SK-N-SH treated with all-trans-retinoic acid at 6 μM for 48 hours (cell line): ENCODE results near the gene LINGO3.

ENCODE experiments used
- ATAC-seq: fragments of 200-7000 bp; cut with Tn5 transposase; 3 replicates; pipeline ENCODE4 v1.9.1; 2020; ENCODE audit warnings: mild to moderate bottlenecking, moderate library complexity
- ARNTL ChIP-seq: fragments of 450-650 bp; formaldehyde crosslinking; IDR thresholded peaks from 2 replicates; pipeline ENCODE4 v1.5.0; 2020; ENCODE audit warnings: low read depth, mild to moderate bottlenecking, moderate library complexity, borderline replicate concordance
- BACH2 ChIP-seq: fragments of 250-450 bp; sonication (Bioruptor Pico); IDR thresholded peaks from 2 replicates; pipeline ENCODE4 v1.9.0; 2021; ENCODE audit warnings: mild to moderate bottlenecking, borderline replicate concordance
- CSDC2 ChIP-seq: fragments of 250-450 bp; sonication (Bioruptor Pico); IDR thresholded peaks from 2 replicates; pipeline ENCODE4 v1.5.0; 2020; ENCODE audit warnings: mild to moderate bottlenecking, moderate library complexity
- CSRNP3 ChIP-seq: fragments of 250-450 bp; sonication (Bioruptor Pico); IDR thresholded peaks from 2 replicates; pipeline ENCODE4 v1.5.1; 2021; ENCODE audit warnings: mild to moderate bottlenecking, moderate library complexity
- ESRRG ChIP-seq: fragments of 250-450 bp; sonication (Bioruptor Pico); IDR thresholded peaks from 2 replicates; pipeline ENCODE4 v1.6.1; 2021; ENCODE audit warnings: mild to moderate bottlenecking
- ISL1 ChIP-seq: fragments of 250-450 bp; sonication (Bioruptor Pico); IDR thresholded peaks from 2 replicates; pipeline ENCODE4 v2.1.2; 2022; ENCODE audit warnings: mild to moderate bottlenecking, moderate library complexity
- PPARA ChIP-seq: fragments of 250-450 bp; sonication (Bioruptor Pico); IDR thresholded peaks from 2 replicates; pipeline ENCODE4 v1.5.0; 2020; ENCODE audit warnings: mild to moderate bottlenecking, borderline replicate concordance
- RARB ChIP-seq: fragments of 250-450 bp; sonication (Bioruptor Pico); IDR thresholded peaks from 2 replicates; pipeline ENCODE4 v1.8.0; 2021; ENCODE audit warnings: mild to moderate bottlenecking, moderate library complexity
- SNAI2 ChIP-seq: fragments of 250-450 bp; sonication (Bioruptor Pico); IDR thresholded peaks from 2 replicates; pipeline ENCODE4 v1.5.0; 2020; ENCODE audit warnings: mild to moderate bottlenecking, moderate library complexity
- TCF4 ChIP-seq: fragments of 250-450 bp; sonication (Bioruptor Pico); IDR thresholded peaks from 2 replicates; pipeline ENCODE4 v1.8.0; 2021; ENCODE audit warnings: mild to moderate bottlenecking, moderate library complexity, borderline replicate concordance
- TOX ChIP-seq: fragments of 250-450 bp; sonication (Bioruptor Pico); IDR thresholded peaks from 2 replicates; pipeline ENCODE4 v1.8.0; 2021; ENCODE audit warnings: mild to moderate bottlenecking, moderate library complexity, borderline replicate concordance
- ZC3H10 ChIP-seq: fragments of 250-450 bp; sonication (Bioruptor Pico); IDR thresholded peaks from 2 replicates; pipeline ENCODE4 v1.5.1; 2021; ENCODE audit warnings: mild to moderate bottlenecking, moderate library complexity
- ZFP3 ChIP-seq: fragments of 250-450 bp; sonication (Bioruptor Pico); IDR thresholded peaks from 2 replicates; pipeline ENCODE4 v1.5.0; 2020; ENCODE audit warnings: mild to moderate bottlenecking, moderate library complexity
- ZFP30 ChIP-seq: fragments of 450-650 bp; formaldehyde crosslinking; IDR thresholded peaks from 2 replicates; pipeline ENCODE4 v1.5.0; 2022; ENCODE audit warnings: mild to moderate bottlenecking, moderate library complexity
- ZNF70 ChIP-seq: fragments of 450-650 bp; formaldehyde crosslinking; IDR thresholded peaks from 2 replicates; pipeline ENCODE4 v1.5.0; 2020; ENCODE audit warnings: mild to moderate bottlenecking, moderate library complexity
- ZNF8 ChIP-seq: fragments of 450-650 bp; formaldehyde crosslinking; IDR thresholded peaks from 2 replicates; pipeline ENCODE4 v1.5.0; 2020; ENCODE audit warnings: mild to moderate bottlenecking, moderate library complexity
- TF ChIP-seq, protein P1 (sequence below): fragments of 250-450 bp; sonication (Bioruptor Pico); IDR thresholded peaks from 2 replicates; pipeline ENCODE4 v1.8.0; 2020; ENCODE audit warnings: mild to moderate bottlenecking, moderate library complexity, borderline replicate concordance
- TF ChIP-seq, protein P2 (sequence below): fragments of 250-450 bp; sonication (Bioruptor Pico); IDR thresholded peaks from 2 replicates; pipeline ENCODE4 v1.5.1; 2020; ENCODE audit warnings: low read depth, mild to moderate bottlenecking, moderate library complexity
- TF ChIP-seq, protein P3 (sequence below): fragments of 250-450 bp; sonication (Bioruptor Pico); IDR thresholded peaks from 2 replicates; pipeline ENCODE4 v1.5.0; 2020; ENCODE audit warnings: mild to moderate bottlenecking, moderate library complexity
- TF ChIP-seq, protein P4 (sequence below): fragments of 250-450 bp; sonication (Bioruptor Pico); IDR thresholded peaks from 2 replicates; pipeline ENCODE4 v1.8.0; 2021; ENCODE audit warnings: low read depth, mild to moderate bottlenecking, moderate library complexity, borderline replicate concordance

Gene LINGO3

DNA sequence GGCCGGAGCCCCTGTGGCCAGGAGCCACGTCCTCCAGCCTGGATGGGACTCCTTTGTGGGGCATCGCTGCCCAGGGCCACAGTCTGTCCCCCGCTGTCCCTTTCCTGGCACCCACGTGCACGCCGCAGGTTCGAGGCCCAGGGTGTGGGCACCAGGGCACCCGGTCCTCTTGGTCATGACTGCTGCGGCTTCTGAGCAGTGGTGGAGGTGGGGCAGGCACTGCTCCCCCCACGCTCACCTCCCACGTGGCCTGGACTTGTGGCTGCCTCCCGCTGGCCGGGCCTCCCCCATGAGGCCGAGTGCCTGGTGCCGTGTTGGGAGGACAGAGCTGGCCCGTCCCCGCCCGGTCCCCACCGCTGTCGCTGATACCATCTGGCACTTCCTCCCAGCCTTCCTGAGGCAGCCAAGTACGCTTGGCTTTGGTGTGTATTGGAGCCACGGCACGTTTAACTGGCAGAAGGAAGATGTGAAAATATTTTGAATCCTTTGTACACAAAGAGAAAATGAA, 33.3 kb upstream of the LINGO3 start:
- TF ChIP-seq PPARA (CRISPR knock-in tag) = no peak
- TF ChIP-seq ZC3H10 (CRISPR knock-in tag) = no peak
- TF ChIP-seq, protein P1, sequence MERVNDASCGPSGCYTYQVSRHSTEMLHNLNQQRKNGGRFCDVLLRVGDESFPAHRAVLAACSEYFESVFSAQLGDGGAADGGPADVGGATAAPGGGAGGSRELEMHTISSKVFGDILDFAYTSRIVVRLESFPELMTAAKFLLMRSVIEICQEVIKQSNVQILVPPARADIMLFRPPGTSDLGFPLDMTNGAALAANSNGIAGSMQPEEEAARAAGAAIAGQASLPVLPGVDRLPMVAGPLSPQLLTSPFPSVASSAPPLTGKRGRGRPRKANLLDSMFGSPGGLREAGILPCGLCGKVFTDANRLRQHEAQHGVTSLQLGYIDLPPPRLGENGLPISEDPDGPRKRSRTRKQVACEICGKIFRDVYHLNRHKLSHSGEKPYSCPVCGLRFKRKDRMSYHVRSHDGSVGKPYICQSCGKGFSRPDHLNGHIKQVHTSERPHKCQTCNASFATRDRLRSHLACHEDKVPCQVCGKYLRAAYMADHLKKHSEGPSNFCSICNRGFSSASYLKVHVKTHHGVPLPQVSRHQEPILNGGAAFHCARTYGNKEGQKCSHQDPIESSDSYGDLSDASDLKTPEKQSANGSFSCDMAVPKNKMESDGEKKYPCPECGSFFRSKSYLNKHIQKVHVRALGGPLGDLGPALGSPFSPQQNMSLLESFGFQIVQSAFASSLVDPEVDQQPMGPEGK (CRISPR knock-in tag) = no peak
- TF ChIP-seq, protein P2, sequence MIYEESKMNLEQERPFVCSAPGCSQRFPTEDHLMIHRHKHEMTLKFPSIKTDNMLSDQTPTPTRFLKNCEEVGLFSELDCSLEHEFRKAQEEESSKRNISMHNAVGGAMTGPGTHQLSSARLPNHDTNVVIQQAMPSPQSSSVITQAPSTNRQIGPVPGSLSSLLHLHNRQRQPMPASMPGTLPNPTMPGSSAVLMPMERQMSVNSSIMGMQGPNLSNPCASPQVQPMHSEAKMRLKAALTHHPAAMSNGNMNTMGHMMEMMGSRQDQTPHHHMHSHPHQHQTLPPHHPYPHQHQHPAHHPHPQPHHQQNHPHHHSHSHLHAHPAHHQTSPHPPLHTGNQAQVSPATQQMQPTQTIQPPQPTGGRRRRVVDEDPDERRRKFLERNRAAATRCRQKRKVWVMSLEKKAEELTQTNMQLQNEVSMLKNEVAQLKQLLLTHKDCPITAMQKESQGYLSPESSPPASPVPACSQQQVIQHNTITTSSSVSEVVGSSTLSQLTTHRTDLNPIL (CRISPR knock-in tag) = no peak
- TF ChIP-seq ZNF8 (CRISPR knock-in tag) = no peak
- no peak for TF ChIP-seq ZFP3 (CRISPR knock-in tag)
- TF ChIP-seq CSDC2 (CRISPR knock-in tag) = no peak
- TF ChIP-seq, all 23 proteins: peak for 0
- ATAC-seq = no peak

GRCh38 chr19:2340496-2341243, 32.7 kb upstream of the LINGO3 start:
- no peak for ATAC-seq
- TF ChIP-seq RARB (CRISPR knock-in tag) = no peak
- no peak for TF ChIP-seq SNAI2 (CRISPR knock-in tag)
- TF ChIP-seq TCF4 (CRISPR knock-in tag) = no peak
- no peak for TF ChIP-seq ZNF8 (CRISPR knock-in tag)
- TF ChIP-seq, protein P3, sequence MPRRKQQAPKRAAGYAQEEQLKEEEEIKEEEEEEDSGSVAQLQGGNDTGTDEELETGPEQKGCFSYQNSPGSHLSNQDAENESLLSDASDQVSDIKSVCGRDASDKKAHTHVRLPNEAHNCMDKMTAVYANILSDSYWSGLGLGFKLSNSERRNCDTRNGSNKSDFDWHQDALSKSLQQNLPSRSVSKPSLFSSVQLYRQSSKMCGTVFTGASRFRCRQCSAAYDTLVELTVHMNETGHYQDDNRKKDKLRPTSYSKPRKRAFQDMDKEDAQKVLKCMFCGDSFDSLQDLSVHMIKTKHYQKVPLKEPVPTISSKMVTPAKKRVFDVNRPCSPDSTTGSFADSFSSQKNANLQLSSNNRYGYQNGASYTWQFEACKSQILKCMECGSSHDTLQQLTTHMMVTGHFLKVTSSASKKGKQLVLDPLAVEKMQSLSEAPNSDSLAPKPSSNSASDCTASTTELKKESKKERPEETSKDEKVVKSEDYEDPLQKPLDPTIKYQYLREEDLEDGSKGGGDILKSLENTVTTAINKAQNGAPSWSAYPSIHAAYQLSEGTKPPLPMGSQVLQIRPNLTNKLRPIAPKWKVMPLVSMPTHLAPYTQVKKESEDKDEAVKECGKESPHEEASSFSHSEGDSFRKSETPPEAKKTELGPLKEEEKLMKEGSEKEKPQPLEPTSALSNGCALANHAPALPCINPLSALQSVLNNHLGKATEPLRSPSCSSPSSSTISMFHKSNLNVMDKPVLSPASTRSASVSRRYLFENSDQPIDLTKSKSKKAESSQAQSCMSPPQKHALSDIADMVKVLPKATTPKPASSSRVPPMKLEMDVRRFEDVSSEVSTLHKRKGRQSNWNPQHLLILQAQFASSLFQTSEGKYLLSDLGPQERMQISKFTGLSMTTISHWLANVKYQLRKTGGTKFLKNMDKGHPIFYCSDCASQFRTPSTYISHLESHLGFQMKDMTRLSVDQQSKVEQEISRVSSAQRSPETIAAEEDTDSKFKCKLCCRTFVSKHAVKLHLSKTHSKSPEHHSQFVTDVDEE = no peak
- no peak for TF ChIP-seq ISL1
- TF ChIP-seq ZFP3 (CRISPR knock-in tag) = no peak
- TF ChIP-seq TOX (CRISPR knock-in tag) = no peak
- TF ChIP-seq, protein P4, sequence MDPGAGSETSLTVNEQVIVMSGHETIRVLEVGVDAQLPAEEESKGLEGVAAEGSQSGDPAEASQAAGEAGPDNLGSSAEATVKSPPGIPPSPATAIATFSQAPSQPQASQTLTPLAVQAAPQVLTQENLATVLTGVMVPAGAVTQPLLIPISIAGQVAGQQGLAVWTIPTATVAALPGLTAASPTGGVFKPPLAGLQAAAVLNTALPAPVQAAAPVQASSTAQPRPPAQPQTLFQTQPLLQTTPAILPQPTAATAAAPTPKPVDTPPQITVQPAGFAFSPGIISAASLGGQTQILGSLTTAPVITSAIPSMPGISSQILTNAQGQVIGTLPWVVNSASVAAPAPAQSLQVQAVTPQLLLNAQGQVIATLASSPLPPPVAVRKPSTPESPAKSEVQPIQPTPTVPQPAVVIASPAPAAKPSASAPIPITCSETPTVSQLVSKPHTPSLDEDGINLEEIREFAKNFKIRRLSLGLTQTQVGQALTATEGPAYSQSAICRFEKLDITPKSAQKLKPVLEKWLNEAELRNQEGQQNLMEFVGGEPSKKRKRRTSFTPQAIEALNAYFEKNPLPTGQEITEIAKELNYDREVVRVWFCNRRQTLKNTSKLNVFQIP = no peak
- TF ChIP-seq ARNTL (CRISPR knock-in tag) = no peak
- no peak for TF ChIP-seq BACH2
- TF ChIP-seq CSDC2 (CRISPR knock-in tag) = no peak
- TF ChIP-seq ZC3H10 (CRISPR knock-in tag) = no peak
- TF ChIP-seq, all 23 proteins: peak for 0

GRCh38 chr19:2339644-2340310, 31.8 kb upstream of the LINGO3 start:
- no peak for ATAC-seq
- no peak for TF ChIP-seq ESRRG (CRISPR knock-in tag)
- no peak for TF ChIP-seq ZNF70 (CRISPR knock-in tag)
- TF ChIP-seq TOX (CRISPR knock-in tag) = no peak
- TF ChIP-seq, protein P2 (CRISPR knock-in tag) = no peak
- no peak for TF ChIP-seq BACH2
- TF ChIP-seq, protein P4 = no peak
- TF ChIP-seq RARB (CRISPR knock-in tag) = no peak
- TF ChIP-seq ISL1 = no peak
- no peak for TF ChIP-seq ZFP3 (CRISPR knock-in tag)
- no peak for TF ChIP-seq CSRNP3 (CRISPR knock-in tag)
- no peak for TF ChIP-seq ZFP30
- TF ChIP-seq, protein P3 = no peak
